NCI-H2081 (cell line): ENCODE measurements around the gene CNTNAP5.
"Not testable (repeated sequence)": the region's sequence is repeated elsewhere in the genome, so short reads cannot be mapped to it uniquely, and the experiment has no call there.

Source experiments
- DNase-seq, 2 experiments: peaks; one replicate each; lab custom pipeline; 2025; lab: John Stamatoyannopoulos, UW

Gene CNTNAP5

DNA sequence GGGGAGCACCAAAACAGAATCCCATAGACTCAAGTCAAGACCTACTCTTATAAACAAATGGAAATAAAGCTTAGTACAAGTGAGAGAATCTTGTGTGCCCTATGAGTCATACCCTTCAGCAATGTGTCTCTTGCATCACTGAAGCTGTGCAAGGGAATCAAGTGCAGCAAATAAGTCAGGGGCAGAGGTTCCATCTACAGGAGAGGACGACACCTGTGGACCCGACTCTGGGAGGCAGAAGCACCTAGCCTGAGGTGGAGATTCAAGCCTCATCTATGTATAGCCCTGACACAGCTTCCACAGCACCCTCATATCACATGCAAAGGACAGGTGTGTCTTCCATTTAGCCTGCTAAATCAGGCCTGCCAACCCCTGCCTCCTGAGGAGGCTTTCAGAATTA, 298.2 kb downstream of the CNTNAP5 start:
- DNase-seq, result no peak

DNA sequence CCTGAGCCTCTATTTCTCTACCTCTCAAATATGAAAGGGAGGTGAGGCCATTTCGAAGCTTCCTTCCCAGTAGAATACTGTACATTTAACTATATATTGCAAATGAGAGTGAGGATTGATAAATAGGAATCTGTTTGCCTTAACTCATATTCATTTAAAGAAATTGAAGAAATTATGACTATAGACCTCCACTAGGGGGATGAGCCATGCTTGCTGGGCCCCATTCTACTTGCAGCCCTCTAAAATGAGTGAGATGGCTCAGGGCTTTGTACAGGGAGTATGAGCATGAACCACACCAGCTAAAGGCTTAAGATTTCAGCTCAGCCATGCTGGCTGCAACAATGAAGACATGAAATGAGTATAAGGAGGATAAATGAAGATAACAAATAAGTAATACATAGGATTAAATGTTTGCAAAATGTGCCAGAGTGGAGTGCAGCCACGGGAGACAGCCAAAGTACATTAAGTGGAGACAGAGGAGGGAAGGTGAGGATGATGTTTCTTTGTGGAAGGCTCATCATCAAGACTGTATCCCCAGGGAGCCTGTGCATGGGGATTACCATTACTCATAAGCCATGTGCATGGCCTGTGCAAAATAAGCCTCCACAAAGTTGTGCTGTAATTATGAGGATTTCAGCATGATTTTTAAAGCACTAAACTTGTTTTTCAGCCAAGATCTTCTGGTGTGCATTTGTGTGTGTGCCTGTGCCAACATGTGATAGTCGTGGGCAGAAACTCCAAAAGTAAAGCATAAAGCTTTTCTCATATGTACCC, 300.8 kb downstream of the CNTNAP5 start:
- DNase-seq, result no peak

DNA sequence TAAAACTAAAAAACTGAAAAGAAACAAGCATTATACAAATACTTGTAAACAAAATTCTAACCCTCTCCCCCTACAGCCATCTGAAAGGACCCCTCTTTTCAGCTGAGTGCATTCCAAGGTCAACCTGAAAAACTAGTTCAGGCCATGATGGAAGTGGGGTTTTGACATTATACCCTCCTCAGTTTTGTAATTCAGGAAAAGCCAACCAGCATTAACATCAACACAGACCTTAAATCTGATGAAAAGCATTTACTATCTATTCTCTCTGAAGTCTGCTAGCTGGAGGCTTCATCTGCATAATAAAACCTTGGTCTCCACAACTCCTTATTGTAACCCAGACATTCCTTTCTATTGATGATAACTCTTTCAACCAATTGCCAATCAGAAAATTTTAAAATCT, 302.2 kb downstream of the CNTNAP5 start:
- no peak for DNase-seq

DNA sequence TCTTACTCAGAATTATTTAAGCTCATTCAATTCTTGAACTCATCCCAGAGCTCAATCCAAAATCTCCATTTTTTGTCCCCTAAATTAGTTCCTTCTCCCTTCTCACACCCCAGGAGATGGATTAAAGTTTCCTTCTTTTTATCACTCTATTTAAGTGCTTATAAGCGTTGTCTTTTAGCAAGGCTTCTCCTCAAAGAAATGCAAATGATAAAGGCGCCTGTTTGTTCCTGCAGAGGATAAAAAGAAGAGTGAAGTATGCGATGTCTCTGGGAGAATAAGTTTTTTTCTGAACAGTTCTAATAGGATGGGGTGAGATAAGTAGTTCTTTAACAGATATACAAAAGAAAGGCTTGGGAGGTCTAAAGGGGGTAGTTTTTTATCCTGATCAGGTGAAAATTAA, 303.3 kb downstream of the CNTNAP5 start:
- no peak for DNase-seq

DNA sequence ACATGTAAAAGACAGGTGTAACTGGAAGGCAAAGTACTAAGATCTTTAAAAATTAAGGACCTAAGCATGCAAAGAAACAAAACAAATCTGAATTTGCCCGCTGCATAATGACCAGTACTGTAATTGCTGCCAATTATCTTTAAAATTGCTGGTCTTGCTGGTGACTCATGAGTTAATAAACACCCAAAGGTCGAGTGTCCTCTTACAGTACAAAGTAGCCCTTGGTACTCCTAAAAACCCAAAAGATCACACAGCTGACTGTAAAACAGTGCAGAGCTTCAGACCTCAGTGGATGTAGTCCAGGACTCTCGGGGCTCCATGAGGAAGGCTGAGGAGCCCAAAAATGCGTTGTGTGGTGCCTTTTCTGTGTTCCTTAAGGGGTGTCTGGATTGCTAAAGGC, 308.7 kb downstream of the CNTNAP5 start:
- no peak for DNase-seq

DNA sequence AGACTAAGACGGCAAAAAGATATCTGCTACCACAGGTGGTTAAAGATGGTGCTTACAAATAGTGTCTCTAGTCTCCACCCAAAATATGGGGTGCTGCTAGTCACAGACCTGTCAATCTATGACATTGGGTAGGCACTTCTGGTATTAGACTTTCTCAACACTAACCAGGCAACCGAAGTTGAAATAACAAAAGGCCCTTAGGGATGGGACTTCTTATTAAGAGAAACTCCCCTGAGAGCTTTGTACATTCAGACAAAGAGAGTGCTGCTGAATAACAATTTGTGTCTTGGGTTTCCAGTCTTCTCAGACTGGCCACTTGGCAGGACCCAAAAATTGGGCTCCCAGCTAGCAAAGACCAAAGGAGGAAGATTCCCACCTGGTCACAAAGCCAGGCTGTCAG, 310.0 kb downstream of the CNTNAP5 start:
- DNase-seq, result no peak

DNA sequence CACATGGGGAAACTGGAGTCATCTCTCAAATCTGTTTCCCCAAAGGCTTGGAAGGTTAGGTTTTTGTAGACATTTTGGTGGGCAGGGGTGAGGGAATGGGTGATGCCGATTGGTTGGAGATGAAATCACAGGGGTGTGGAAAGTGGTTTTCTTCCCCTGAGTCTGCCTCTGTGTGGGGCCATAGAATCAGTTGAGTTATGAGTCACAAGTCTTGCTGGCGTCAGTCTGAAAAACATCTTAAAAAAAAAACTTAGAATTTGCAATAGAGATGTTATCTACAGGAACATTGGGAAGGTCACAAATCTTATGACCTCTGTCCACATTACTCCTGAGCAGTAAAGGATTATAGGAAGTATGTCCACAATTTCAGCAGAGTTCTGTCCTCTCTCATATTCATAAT, 314.6 kb downstream of the CNTNAP5 start:
- no peak for DNase-seq

DNA sequence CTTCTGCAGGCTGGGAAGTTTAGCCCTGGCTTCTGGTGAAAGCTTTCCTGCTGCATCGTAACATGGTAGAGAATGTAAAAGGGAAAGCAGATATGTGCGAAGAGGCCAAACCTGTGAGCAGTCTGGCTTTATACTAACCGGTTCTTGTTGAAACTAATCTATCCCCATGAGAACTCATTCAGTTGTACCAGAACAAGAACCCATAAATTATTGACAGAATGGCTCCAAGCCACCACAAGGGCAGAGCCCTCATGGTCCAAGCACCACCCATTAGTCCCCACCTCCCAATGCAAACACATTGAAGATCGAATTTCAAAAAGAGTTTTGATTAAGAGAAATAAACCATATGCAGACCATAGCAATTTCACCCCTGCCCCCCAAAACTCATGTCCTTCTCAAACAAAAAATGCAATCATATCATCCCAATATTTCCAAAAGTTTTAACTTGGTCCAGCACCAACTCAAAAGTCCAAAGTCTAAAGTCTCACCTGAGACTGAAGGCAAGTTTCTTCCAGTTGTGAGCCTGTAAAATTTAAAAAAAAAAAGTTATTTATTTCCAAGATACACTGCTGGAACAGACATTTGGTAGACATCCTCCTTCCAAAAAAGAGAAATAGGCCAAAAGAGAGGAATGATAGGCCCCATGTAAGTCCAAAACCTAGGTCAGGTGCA, 318.9 kb downstream of the CNTNAP5 start:
- no peak for DNase-seq

DNA sequence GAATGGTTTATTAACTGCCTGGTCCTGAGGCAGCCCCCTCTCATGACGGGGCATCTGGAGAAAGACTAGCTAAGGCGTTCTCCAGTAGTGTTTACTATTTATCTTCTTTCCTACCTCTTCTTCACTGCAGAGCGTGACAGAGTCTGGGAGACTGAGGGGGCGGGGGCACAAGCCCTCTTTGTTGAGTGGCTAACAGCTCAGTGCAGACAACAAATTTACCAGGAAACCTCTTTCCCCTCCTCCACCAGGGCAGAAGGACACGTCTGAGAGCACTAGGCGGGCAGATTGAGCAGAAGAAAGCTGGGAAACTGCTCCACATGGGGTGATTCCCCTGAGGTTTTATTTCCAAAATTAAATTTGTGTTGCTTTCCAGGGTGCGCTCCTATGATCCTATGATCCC, 322.1 kb downstream of the CNTNAP5 start:
- DNase-seq, result no peak

DNA sequence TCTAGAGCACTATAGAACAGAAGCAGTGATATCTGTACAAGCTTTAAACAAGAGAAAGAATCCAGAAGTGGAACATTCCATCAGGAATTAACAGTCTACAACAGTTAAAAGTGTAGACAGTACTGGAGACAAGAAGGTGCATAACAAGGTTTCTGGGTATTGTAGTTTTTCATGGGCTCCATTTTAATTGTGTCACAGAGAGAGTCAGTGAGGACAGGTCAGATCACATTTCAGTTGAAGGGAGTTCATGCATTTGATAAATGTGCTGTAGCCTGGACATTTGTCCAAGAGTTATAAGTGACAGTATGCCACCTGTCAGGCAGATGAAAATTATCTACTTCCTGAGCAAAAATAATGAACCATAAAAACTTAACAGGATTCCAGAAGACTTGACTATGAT, 328.6 kb downstream of the CNTNAP5 start:
- DNase-seq, result no peak

DNA sequence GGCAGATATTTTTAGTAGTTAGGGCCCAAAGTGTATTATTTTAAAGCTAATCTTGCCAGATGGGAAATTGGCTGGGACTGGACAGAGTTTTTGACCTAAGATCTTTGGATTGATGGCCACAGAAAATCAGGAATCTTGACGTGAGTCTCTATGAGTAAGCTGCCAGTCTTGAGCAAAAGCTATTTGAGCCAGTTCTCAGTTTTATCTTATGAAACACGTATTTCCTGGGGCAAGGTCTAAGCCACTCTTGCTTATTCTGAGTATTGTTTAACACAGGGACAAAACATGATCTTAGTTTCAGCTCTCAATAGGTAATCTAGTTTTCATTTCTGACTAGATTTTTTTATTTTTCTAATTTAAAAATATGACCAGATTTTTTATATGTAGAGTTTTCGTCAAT, 329.4 kb downstream of the CNTNAP5 start:
- no peak for DNase-seq

DNA sequence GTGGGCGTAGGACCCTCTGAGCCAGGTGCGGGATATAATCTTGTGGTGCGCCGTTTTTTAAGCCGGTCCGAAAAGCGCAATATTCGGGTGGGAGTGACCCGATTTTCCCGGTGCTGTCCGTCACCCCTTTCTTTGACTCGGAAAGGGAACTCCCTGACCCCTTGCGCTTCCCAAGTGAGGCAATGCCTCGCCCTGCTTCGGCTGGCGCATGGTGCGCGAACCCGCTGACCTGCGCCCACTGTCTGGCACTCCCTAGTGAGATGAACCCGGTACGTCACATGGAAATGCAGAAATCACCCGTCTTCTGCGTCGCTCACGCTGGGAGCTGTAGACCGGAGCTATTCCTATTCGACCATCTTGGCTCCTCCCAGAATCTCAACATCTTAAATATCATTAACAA, 336.9 kb downstream of the CNTNAP5 start:
- not testable (repeated sequence) for DNase-seq

DNA sequence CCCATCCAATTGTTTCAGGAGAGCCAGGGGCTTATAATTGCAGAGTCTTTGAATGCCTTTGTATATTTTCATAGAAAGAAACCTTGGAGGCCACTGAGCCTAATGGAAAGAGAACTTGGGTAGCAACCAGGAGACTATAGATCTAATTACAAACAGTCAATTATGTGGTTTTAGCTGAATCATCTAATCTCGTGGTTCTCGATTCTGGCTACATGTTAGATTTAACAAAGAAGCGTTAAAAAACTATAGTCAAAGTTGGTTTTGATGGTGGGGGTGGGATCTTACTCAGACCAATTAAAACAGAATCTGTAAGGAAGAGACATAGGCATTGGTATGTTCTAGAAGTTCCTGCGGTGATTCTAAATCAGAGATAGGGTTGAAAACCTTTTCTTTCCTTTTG, 344.1 kb downstream of the CNTNAP5 start:
- DNase-seq, result no peak

DNA sequence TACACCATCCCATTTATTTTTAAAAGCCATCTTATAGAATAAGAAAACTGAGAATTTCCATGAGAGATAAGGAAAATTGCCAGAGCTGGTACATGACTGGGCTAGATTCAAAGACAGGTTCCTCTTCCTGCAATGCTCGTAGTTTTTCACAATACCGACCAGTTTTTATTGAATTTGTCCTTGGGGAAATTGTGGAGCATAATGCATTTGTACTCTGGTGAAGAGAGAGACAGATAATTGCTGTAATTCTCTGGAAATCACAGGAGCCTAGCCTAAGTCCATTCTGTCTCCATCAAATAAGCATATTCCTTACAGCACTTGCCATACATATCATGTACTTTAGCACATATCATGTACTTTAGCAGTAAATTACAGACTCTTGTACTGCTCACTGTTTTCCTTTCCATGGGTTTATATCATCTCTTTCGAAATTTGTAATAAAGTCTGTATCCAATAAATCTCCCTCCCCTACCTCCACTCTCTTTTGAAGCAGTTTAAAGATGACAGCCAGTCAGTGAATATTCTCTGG, 355.2 kb downstream of the CNTNAP5 start:
- no peak for DNase-seq

DNA sequence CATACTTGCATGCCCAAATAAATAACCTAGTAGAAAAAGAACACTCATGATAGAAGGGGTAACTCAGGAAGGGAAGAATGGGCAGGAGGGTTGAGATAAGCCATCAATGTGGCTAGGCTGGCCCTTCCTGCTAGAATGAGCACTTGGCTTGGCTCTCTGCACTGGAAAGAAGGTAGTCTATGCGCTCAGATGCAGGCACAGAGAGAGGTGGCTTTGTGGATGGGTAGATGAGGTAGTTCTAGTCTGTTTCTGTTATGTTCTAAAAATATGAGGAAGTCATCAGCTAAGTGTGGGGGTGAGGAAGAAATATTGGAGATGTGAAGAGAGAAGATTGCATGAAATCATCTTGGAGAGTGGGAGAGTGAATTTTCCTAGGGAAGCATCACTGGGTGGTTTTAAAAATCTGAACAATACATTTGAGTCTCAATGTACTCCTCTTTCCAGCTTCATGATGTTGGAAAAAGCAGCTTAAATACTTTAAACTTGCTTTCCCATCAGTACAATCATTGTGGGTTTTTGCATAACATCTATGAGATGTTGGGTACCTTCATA, 357.1 kb downstream of the CNTNAP5 start:
- no peak for DNase-seq

DNA sequence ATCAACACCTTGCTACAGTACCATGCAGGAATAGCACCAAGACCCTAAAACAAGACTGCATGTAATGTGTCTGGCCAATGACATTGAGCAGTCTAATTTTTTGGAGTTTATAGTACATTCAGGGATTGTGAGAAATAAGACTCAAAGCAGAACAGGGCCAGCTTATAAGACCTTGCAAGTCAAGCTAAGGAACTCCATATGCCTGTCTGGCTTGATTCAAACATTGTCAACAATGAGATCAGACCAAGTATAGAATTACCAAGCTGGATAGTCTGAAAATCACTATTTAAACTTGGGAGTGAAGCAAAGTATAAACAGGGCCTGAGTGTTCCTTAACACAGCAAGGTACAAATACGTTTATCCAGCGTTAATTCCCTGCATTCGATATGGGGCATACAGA, 370.9 kb downstream of the CNTNAP5 start:
- no peak for DNase-seq

DNA sequence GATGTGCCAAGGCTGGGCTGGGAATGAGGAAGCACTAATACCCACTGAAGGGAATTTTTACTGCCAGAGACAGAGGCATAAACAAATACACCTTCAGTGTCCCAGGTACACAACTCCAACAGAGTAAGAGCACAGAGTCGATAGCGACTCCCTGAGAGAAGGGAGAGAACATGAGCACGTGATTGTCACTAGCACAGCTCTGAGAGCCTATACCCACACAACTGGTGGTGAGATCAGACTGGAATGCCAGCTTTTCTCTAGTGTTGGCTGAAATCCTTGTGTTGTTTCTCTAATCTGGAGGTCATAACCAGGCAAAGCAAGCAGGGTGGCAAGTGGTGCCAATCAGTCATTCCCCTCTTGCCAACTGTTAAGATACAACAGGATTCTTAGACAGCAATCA, 377.2 kb downstream of the CNTNAP5 start:
- no peak for DNase-seq

DNA sequence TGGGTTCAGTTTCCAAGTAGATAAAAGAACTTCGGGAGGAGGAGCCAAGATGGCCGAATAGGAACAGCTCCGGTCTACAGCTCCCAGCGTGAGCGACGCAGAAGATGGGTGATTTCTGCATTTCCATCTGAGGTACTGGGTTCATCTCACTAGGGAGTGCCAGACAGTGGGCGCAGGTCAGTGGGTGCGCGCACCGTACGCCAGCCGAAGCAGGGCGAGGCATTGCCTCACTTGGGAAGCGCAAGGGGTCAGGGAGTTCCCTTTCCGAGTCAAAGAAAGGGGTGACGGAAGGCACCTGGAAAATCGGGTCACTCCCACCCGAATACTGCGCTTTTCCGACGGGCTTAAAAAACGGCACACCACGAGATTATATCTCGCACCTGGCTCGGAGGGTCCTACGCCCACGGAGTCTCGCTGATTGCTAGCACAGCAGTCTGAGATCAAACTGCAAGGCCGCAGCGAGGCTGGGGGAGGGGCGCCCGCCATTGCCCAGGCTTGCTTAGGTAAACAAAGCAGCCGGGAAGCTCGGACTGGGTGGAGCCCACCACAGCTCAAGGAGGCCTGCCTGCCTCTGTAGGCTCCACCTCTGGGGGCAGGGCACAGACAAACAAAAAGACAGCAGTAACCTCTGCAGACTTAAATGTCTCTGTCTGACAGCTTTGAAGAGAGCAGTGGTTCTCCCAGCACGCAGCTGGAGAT, 382.9 kb downstream of the CNTNAP5 start:
- not testable (repeated sequence) for DNase-seq

DNA sequence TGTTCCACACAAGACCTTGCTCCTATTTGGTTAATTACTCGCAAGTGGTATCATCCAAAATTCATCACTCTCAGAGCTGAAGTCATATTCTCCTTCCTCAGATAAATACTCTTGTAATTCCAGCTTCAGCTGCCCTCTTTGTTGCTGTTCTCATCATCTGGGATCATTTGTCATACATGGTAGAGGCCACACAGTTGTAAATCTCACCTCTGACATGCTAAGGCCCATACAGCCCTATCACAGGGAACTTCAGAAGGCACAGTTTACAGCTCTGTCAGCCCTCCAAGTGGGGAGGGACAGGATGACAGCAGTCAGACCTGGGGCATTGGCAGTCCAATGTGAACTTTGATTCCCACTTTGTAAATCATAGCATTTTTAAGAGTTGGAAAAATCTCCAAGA, 399.0 kb downstream of the CNTNAP5 start:
- DNase-seq, result no peak

DNA sequence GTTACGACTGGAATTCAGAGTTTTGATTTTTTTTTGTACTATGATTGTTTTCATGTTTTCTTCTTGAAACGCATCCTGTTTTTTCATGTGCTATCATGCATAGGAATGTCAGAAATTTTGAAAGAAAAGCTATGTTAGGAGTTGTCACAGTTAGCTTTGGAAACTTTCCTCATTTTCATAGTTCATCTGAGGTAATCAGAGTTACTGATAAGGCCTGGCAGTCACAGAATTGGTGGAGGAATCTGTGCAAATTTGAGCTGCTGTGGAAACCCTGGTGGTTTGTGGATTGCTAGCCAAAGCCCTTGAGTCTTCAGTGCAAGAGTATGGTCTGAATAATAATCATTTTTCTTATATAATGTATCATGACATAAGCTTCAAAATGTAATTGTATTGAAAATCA, 401.0 kb downstream of the CNTNAP5 start:
- DNase-seq, result no peak

DNA sequence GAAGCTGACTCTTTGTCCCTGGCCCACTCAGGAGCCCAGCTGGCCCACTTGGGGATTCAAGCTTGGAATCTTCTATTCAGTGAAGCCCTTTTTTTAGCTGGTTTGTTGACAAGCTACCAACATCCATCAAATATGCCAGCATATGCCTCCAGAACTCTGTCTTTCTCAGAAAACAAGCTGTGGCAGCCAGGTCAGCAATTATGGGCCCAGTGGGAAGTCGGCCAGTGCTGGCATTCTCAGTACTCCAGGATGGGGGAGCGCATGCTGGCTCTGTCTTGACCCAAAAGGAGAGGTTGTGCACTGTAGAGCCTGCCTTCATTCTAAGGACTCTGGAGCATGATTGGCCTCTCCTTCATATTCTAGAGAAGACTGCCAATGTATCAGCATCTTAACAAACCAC, 401.5 kb downstream of the CNTNAP5 start:
- no peak for DNase-seq

DNA sequence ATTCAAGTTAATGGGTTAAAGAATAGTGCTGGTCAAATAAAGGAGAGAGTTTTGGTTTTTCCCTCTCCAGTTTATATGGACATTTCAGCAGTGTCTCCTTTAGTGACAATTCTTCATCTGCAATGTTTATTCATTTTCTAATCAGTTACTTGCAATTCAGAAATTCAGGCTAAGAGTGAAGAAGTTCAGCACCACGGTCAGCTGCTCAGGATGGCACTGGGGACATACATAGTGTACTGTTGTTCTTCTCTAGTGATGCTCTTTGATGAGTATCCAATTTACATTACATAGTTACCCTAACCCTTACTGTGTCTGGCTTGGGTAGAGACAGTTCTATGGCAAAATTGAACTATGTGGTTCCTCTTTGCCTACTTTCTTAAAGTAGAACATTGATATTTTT, 412.7 kb downstream of the CNTNAP5 start:
- DNase-seq, result no peak

DNA sequence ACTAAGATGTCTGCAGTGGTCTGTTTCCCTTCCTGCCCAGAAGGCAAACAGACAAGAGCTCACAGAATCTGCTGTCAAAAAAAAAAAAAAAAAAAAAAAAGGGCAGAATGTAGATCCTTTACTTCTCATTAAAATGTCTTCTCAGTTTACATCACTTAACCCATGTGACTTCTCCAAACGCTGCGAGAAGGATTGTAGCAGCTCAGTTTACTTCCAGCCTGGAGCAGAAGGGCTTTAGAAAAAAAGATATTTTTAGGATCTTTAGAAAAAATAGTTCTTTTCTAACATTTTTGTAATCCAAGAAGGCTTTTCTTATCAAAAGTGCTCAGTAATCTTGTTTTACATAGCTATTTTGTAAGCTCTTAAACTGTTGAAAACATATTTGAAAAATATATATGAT, 425.4 kb downstream of the CNTNAP5 start:
- no peak for DNase-seq
